Type B pancreatic cell (in vitro differentiated cells): Measurements from ENCODE around the gene EMC9. TPM values are rescaled to one million over a fixed set of nuclear protein-coding genes. Genes with fewer than 3 reads are reported as not detected.

ENCODE experiments used
- DNase-seq: peaks from one replicate; pipeline ENCODE4 v3.0.0; 2021; ENCODE audit warnings: mixed read lengths; ENCODE audit not compliant: unreplicated experiment; ENCODE audit errors: extremely low spot score
- H3K27ac Mint-ChIP-seq: 2 replicates; pipeline ENCODE4 v1.8.0; 2021; ENCODE audit warnings: mild to moderate bottlenecking, mixed read lengths
- H3K27me3 Mint-ChIP-seq: 2 replicates; pipeline ENCODE4 v1.8.0; 2021; ENCODE audit warnings: mixed read lengths
- H3K36me3 Mint-ChIP-seq: 2 replicates; pipeline ENCODE4 v1.8.0; 2021; ENCODE audit warnings: mixed read lengths
- H3K4me1 Mint-ChIP-seq: one replicate; pipeline ENCODE4 v1.8.0; 2021; ENCODE audit warnings: mixed read lengths; ENCODE audit not compliant: unreplicated experiment
- H3K4me3 Mint-ChIP-seq: 2 replicates; pipeline ENCODE4 v1.8.0; 2021; ENCODE audit warnings: mild to moderate bottlenecking, mixed read lengths
- H3K9me3 Mint-ChIP-seq: 2 replicates; pipeline ENCODE4 v1.8.0; 2021; ENCODE audit warnings: mixed read lengths
- CTCF ChIP-seq: fragments of 200-600 bp; sonication (generic); conservative IDR thresholded peaks from 2 replicates; pipeline ENCODE4 v1.5.0; 2021; ENCODE audit warnings: antibody characterized with exemption, mild to moderate bottlenecking
- total RNA-seq: library from RNA; stranded (reverse); gene quantifications from 2 replicates; pipeline ENCODE4 v1.2.1, GENCODE V29; 2021; ENCODE audit warnings: low replicate concordance

The EMC9 gene
- total RNA-seq, 1 donor from 2014 or later: 25.9 TPM

GRCh38 chr14:24150061-24150460 is 8.7 kb upstream of the EMC9 start:
- Mint-ChIP-seq H3K9me3 (no peaks in the 10 kb centered on the region), H3K4me1 (peaks cover 24% of the 10 kb centered on the region), H3K27ac (no peak overlapping the region), H3K36me3 (peaks cover 12% of the 10 kb centered on the region), H3K27me3 (no peaks in the 10 kb centered on the region), H3K4me3 (no peak overlapping the region)
- no peak for TF ChIP-seq CTCF
- no peak for DNase-seq

- Mint-ChIP-seq H3K36me3 (peaks cover 10% of the 10 kb centered on the region), H3K27me3 (no peaks in the 10 kb centered on the region), H3K4me3 (peak overlapping the region; percentile 98), H3K4me1 (peaks cover 24% of the 10 kb centered on the region), H3K9me3 (no peaks in the 10 kb centered on the region), H3K27ac (no peak overlapping the region)
- no peak for TF ChIP-seq CTCF
- DNase-seq: no peak
Observed at GRCh38 chr14:24149302-24149969, 8.0 kb upstream of the EMC9 start.

- Mint-ChIP-seq H3K27ac (peak overlapping the region; percentile 46), H3K9me3 (no peaks in the 10 kb centered on the region), H3K36me3 (peaks cover 9% of the 10 kb centered on the region), H3K4me3 (peak overlapping the region; percentile 98), H3K4me1 (peaks cover 29% of the 10 kb centered on the region), H3K27me3 (no peaks in the 10 kb centered on the region)
- no peak for TF ChIP-seq CTCF
- DNase-seq: no peak
Observed at GRCh38 chr14:24147761-24148428, 6.5 kb upstream of the EMC9 start.

- Mint-ChIP-seq H3K36me3 (peaks cover 9% of the 10 kb centered on the region), H3K9me3 (no peaks in the 10 kb centered on the region), H3K27me3 (no peaks in the 10 kb centered on the region), H3K4me3 (peak within 1 kb of the TSS; percentile 98), H3K4me1 (peaks cover 32% of the 10 kb centered on the region), H3K27ac (peak within 1 kb of the TSS; percentile 92)
- TF ChIP-seq CTCF: no peak
- peak; percentile 95 for DNase-seq
Observed at GRCh38 chr14:24146978-24147760, 5.8 kb upstream of the EMC9 start, which contains the start of gene RNF31. TSS of gene RNF31 (plus strand) at chr14:24147498. CDS start at chr14:24147699, 201 bp downstream.

- no peaks in the 10 kb centered on the region for H3K27me3 Mint-ChIP-seq
- peaks cover 9% of the 10 kb centered on the region for H3K36me3 Mint-ChIP-seq
- peaks cover 36% of the 10 kb centered on the region for H3K4me1 Mint-ChIP-seq
- TF ChIP-seq CTCF: no peak
- no peaks in the 10 kb centered on the region for H3K9me3 Mint-ChIP-seq
- DNase-seq: peak; percentile 94
- peak within 1 kb of the TSS; percentile 98 for H3K4me3 Mint-ChIP-seq
- peak within 1 kb of the TSS; percentile 92 for H3K27ac Mint-ChIP-seq
Observed at GRCh38 chr14:24146453-24146977, 5.1 kb upstream of the EMC9 start, which contains the start of gene PSME2. TSS of gene PSME2 (minus strand) at chr14:24146610. CDS start at chr14:24146581, 29 bp downstream.
